HepG2 (cell line): ENCODE results near the gene SIVA1. TPM values are rescaled to one million over a fixed set of nuclear protein-coding genes. Genes with fewer than 3 reads are reported as not detected.

ENCODE experiments used
- ATAC-seq: fragments of 200-7000 bp; cut with Tn5 transposase; 3 replicates; pipeline ENCODE4 v1.9.1; 2020; ENCODE audit warnings: mild to moderate bottlenecking, moderate library complexity
- BruUV-seq: library from RNA; stranded (reverse); fragments of 400-500 nt; replicated peaks from 2 replicates; lab custom pipeline; 2021; lab: Mats Ljungman, UMichigan
- CTCF ChIA-PET: fragments of 300-600 bp; formaldehyde crosslinking; extraction: SDS; loops from one replicate; lab custom pipeline; 2021; ENCODE audit warnings: low total read pairs, inconsistent platforms, low intra/inter-chr PET ratio; lab: Yijun Ruan, JAX
- POLR2A ChIA-PET: fragments of 350-600 bp; sonication (Branson Sonifier 250); formaldehyde crosslinking; loops from one replicate; lab custom pipeline; 2020; ENCODE audit warnings: antibody characterized with exemption, inconsistent platforms; lab: Yijun Ruan, JAX
- DNase-seq: peaks from one replicate; pipeline ENCODE4 v3.0.0-alpha.2; 2015; ENCODE audit warnings: low spot score
- FAIRE-seq: peaks from 3 replicates; lab custom pipeline; 2011; peaks lifted over from hg19 to GRCh38; lab: Jason Lieb, UNC
- H2AFZ ChIP-seq: one replicate; pipeline ENCODE4 v1.6.1; 2011; ENCODE audit warnings: low read length, inconsistent platforms
- H3K27ac ChIP-seq: fragments of 300-600 bp; 3 replicates; pipeline ENCODE4 v1.8.0; 2011; ENCODE audit warnings: mixed run types, mild to moderate bottlenecking, mixed read lengths, low read length, inconsistent platforms; ENCODE audit not compliant: insufficient read depth; ENCODE audit errors: extremely low read length
- H3K27me3 ChIP-seq, 2 experiments: fragments of 200-600 bp in 1 of 2; 2 replicates in 1 of 2; 3 replicates in 1 of 2; pipeline versions ENCODE4 v1.6.0 to v1.8.0; 2011; ENCODE audit warnings: low read length in 2 of 2, mild to moderate bottlenecking in 2 of 2, moderate library complexity in 2 of 2, inconsistent platforms in 1 of 2; ENCODE audit not compliant: insufficient read depth in 2 of 2, control insufficient read depth in 1 of 2
- H3K36me3 ChIP-seq, 2 experiments: fragments of 200-600 bp in 1 of 2; replicated peaks in 1 of 2; 2 replicates in 1 of 2; 3 replicates in 1 of 2; pipeline versions ENCODE4 v1.5.1 to v1.8.0; 2011; ENCODE audit warnings: low read length in 2 of 2, inconsistent platforms in 1 of 2; ENCODE audit not compliant: insufficient read depth in 2 of 2, control insufficient read depth in 1 of 2
- H3K4me1 ChIP-seq: 2 replicates; pipeline ENCODE4 v1.5.1; 2012; ENCODE audit warnings: low read length, inconsistent platforms; ENCODE audit not compliant: insufficient read depth
- H3K4me2 ChIP-seq: 2 replicates; pipeline ENCODE4 v1.6.0; 2011; ENCODE audit warnings: low read depth, low read length, inconsistent platforms
- H3K4me3 ChIP-seq, 3 experiments: fragments of 200-600 bp in 1 of 3; sonication (generic), shearing (Covaris generic) in 1 of 3; replicated peaks in 1 of 3; 2 replicates each; pipeline ENCODE4 v1.5.1; 2011 to 2016; ENCODE audit warnings: low read length in 3 of 3, inconsistent platforms in 2 of 3, low read depth in 2 of 3, mild to moderate bottlenecking in 2 of 3, control low read depth in 1 of 3, mixed read lengths in 1 of 3; ENCODE audit not compliant: insufficient read depth in 1 of 3
- H3K79me2 ChIP-seq: one replicate; pipeline ENCODE4 v1.6.1; 2011; ENCODE audit warnings: low read length, inconsistent platforms; ENCODE audit not compliant: insufficient read depth
- H3K9ac ChIP-seq: 2 replicates; pipeline ENCODE4 v1.6.0; 2011; ENCODE audit warnings: mild to moderate bottlenecking, low read depth, low read length, inconsistent platforms; ENCODE audit not compliant: insufficient read depth
- H3K9me3 ChIP-seq: 2 replicates; pipeline ENCODE4 v1.5.1; 2012; ENCODE audit warnings: mild to moderate bottlenecking, low read length
- H4K20me1 ChIP-seq: 2 replicates; pipeline ENCODE4 v1.6.0; 2011; ENCODE audit warnings: inconsistent platforms, mild to moderate bottlenecking, low read length, moderate library complexity; ENCODE audit not compliant: insufficient read depth
- AGO1 ChIP-seq: fragments of 200-400 bp; formaldehyde crosslinking; IDR thresholded peaks from 2 replicates; pipeline ENCODE4 v1.6.1; 2017; ENCODE audit warnings: mild to moderate bottlenecking, low read depth, low read length, moderate library complexity; ENCODE audit not compliant: poor library complexity, severe bottlenecking
- AGO2 ChIP-seq: fragments of 200-400 bp; formaldehyde crosslinking; optimal IDR thresholded peaks from 2 replicates; pipeline ENCODE3; 2017; ENCODE audit warnings: mild to moderate bottlenecking, low read depth, low read length, moderate library complexity
- HNRNPH1 ChIP-seq: fragments of 200-400 bp; formaldehyde crosslinking; optimal IDR thresholded peaks from 2 replicates; pipeline ENCODE3; 2017; ENCODE audit warnings: mild to moderate bottlenecking, low read depth, low read length
- POLR2A ChIP-seq, 2 experiments: IDR thresholded peaks; 2 replicates each; pipeline ENCODE4 v1.6.1; 2011; ENCODE audit warnings: low read depth in 2 of 2, low read length in 2 of 2, mild to moderate bottlenecking in 1 of 2, moderate library complexity in 1 of 2; ENCODE audit not compliant: insufficient read depth in 1 of 2
- POLR2G ChIP-seq: fragments of 200-400 bp; formaldehyde crosslinking; IDR thresholded peaks from 2 replicates; pipeline ENCODE4 v1.6.1; 2018; ENCODE audit warnings: mild to moderate bottlenecking, low read depth, low read length, moderate library complexity
- RBM22 ChIP-seq: fragments of 200-400 bp; formaldehyde crosslinking; optimal IDR thresholded peaks from 2 replicates; pipeline ENCODE3; 2017; ENCODE audit warnings: mild to moderate bottlenecking, low read length, moderate library complexity
- WIZ ChIP-seq: sonication (generic); formaldehyde crosslinking; IDR thresholded peaks from 2 replicates; pipeline ENCODE4 v1.5.1; 2020; ENCODE audit warnings: mild to moderate bottlenecking, missing genetic modification reagents
- ZNF619 ChIP-seq: sonication (generic); formaldehyde crosslinking; IDR thresholded peaks from 2 replicates; pipeline ENCODE4 v1.4.0; 2020; ENCODE audit warnings: mild to moderate bottlenecking, missing genetic modification reagents
- ZNF710 ChIP-seq: sonication (generic); formaldehyde crosslinking; IDR thresholded peaks from 2 replicates; pipeline ENCODE4 v1.5.0; 2020; ENCODE audit warnings: mild to moderate bottlenecking, missing genetic modification reagents, borderline replicate concordance
- WGBS: methylation state at CpG from one replicate; pipeline ENCODE4 v1.1.6; 2017; ENCODE audit warnings: low lambda C conversion rate; 5-methylcytosine and 5-hydroxymethylcytosine counted together
- in situ Hi-C: cut with HindIII; loops from 2 replicates; pipeline ENCODE4 v1.10.0; 2017; ENCODE audit warnings: low pct_unique_long_range_greater_than_20kb; ENCODE audit not compliant: extremely low pct_ligation_motif_present
- intact Hi-C: fragments of 100-400 bp; cut with micrococcal nuclease; formaldehyde crosslinking; loops from one replicate; pipeline ENCODE4 v1.10.0; 2022; ENCODE audit not compliant: unreplicated experiment
- polyA plus RNA-seq, 8 experiments: library from polyadenylated mRNA; depleted of rRNA in 3 of 8; stranded (reverse) in 7 of 8; unstranded in 1 of 8; fragments of >200 nt; fragmentation: Illumina TruSeq in 4 of 8; extraction: Trizol in 4 of 8; gene quantifications; 2 replicates each; pipeline versions ENCODE4 v1.2.1 to v1.2.3, GENCODE V29; 2011 to 2016; ENCODE audit warnings: low read depth in 4 of 8, missing spikeins in 1 of 8, mixed read lengths in 1 of 8; ENCODE audit not compliant: insufficient read depth in 1 of 8
- total RNA-seq, 5 experiments: library from RNA; depleted of rRNA; stranded (reverse); fragments of >200 nt; fragmentation: Illumina TruSeq; extraction: Trizol; gene quantifications; 2 replicates each; pipeline ENCODE4 v1.2.3, GENCODE V29; 2016; ENCODE audit warnings: low read depth in 1 of 5
- TF ChIP-seq, protein P1 (sequence below): sonication (generic); formaldehyde crosslinking; IDR thresholded peaks from 2 replicates; pipeline ENCODE4 v1.4.0; 2020; ENCODE audit warnings: missing genetic modification reagents, borderline replicate concordance
- TF ChIP-seq, protein P2 (sequence below): sonication (generic); formaldehyde crosslinking; IDR thresholded peaks from 2 replicates; pipeline ENCODE4 v1.4.0; 2020; ENCODE audit warnings: missing genetic modification reagents

SIVA1 gene
- total and polyA plus RNA-seq, 2 of the 13 experiments (the other 11 are each of a cell fraction or from before 2014, with no cell fraction given): 123 to 186 TPM

DNA sequence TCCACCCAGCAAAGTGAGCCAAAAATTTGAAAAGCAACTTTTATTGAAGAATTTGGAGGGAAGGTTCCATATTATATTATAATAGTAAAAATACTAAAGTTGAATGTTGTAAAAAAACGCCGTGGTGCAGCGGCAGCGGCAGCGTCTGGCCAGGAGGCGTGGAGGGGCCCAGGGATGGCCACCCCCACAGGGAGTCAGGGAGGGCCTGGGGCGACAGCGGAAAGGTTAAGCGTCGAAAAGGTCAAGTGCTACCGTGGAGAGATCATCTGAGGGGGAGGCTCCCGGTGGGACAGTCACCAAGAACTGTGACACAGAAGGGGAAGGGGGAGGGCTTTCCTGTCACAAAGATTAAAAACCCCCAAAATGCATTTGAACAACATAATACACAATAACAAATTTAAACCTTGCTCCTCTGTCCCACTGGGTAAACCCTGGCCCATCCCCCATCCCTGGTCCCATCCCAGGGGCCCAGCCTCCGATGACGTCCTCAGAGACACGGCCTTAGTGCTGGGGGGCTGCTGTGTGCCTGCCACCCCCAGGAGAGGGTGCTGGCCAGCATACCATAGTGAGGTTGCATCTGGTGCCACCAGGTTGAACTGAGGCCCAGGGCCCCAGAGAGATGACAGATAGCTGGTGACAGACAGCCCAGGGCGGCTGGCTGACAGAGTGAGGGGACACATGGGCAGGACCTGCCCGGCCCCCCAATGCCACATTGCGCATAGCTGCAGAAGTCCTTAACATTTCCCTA is 16.6 kb downstream of the SIVA1 start:
- whole genome bisulfite sequencing: 79% methylated on average over 16 of the region's 18 CpGs
- BruUV-seq: no TSS peak
- FAIRE-seq: no peak
- Histone ChIP-seq H3K9me3 (peaks cover 8% of the 10 kb centered on the region), H3K9ac (peak overlapping the region; percentile 59; the same call in 1 of the 2 replicates), H3K4me3 (peak overlapping the region in 2 of 3 experiments; percentile 44 to 62; a peak in 3 of 6 replicates), H3K27ac (peak overlapping the region; percentile 72), H3K27me3 (no peaks in the 10 kb centered on the region; a peak in 1 of 5 replicates)
- DNase-seq: no peak
- in situ Hi-C loops: loop anchor here (5.0 kb wide), 2 partner anchors 53 to 98 kb away; partner anchors contain the start of gene CEP170B
- TF ChIP-seq HNRNPH1 (no peak), ZNF710 (CRISPR knock-in tag) (no peak), POLR2A (IDR thresholded peaks at IDR 0.05; ENCODE audit: insufficient read depth in 1 of 2, low read depth in 2 of 2, low read length in 2 of 2) (peak in 1 of 2 experiments; percentile 43; a peak in 1 of 4 replicates), ZNF619 (CRISPR knock-in tag) (no peak), AGO1 (peak; percentile 91), POLR2G (0 out of 2 replicates have a peak, but pooled peaks have one; percentile 11), AGO2 (peak; percentile 67), WIZ (no peak), RBM22 (peak; percentile 82)
- TF ChIP-seq, protein P1, sequence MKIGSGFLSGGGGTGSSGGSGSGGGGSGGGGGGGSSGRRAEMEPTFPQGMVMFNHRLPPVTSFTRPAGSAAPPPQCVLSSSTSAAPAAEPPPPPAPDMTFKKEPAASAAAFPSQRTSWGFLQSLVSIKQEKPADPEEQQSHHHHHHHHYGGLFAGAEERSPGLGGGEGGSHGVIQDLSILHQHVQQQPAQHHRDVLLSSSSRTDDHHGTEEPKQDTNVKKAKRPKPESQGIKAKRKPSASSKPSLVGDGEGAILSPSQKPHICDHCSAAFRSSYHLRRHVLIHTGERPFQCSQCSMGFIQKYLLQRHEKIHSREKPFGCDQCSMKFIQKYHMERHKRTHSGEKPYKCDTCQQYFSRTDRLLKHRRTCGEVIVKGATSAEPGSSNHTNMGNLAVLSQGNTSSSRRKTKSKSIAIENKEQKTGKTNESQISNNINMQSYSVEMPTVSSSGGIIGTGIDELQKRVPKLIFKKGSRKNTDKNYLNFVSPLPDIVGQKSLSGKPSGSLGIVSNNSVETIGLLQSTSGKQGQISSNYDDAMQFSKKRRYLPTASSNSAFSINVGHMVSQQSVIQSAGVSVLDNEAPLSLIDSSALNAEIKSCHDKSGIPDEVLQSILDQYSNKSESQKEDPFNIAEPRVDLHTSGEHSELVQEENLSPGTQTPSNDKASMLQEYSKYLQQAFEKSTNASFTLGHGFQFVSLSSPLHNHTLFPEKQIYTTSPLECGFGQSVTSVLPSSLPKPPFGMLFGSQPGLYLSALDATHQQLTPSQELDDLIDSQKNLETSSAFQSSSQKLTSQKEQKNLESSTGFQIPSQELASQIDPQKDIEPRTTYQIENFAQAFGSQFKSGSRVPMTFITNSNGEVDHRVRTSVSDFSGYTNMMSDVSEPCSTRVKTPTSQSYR (CRISPR knock-in tag): 0 out of 2 replicates have a peak, but pooled peaks have one; percentile 31
- TF ChIP-seq, protein P2, sequence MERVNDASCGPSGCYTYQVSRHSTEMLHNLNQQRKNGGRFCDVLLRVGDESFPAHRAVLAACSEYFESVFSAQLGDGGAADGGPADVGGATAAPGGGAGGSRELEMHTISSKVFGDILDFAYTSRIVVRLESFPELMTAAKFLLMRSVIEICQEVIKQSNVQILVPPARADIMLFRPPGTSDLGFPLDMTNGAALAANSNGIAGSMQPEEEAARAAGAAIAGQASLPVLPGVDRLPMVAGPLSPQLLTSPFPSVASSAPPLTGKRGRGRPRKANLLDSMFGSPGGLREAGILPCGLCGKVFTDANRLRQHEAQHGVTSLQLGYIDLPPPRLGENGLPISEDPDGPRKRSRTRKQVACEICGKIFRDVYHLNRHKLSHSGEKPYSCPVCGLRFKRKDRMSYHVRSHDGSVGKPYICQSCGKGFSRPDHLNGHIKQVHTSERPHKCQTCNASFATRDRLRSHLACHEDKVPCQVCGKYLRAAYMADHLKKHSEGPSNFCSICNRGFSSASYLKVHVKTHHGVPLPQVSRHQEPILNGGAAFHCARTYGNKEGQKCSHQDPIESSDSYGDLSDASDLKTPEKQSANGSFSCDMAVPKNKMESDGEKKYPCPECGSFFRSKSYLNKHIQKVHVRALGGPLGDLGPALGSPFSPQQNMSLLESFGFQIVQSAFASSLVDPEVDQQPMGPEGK (CRISPR knock-in tag): peak; percentile 77
- TF ChIP-seq, all 625 proteins: peak for 7
- H2AFZ ChIP-seq: no peak overlapping the region
- peaks cover 25% of the 10 kb centered on the region for H3K4me1 ChIP-seq
- peaks cover 5% of the 10 kb centered on the region for H4K20me1 ChIP-seq
- H3K4me2 ChIP-seq: peak overlapping the region; percentile 77
- ChIA-PET CTCF (interaction anchor here (1.2 to 2.5 kb wide), 4 partner anchors 28 to 102 kb away, joined by 3 to 15 read pairs (median 10); no protein-coding TSS in a partner anchor), POLR2A (interaction anchor here (1.0 to 4.1 kb wide), 15 partner anchors 9 to 107 kb away, joined by 3 to 59 read pairs (median 7); partner anchors contain the start of genes AKT1, CEP170B, SIVA1 and ZBTB42)
- H3K79me2 ChIP-seq: peaks cover 33% of the 10 kb centered on the region
- intact Hi-C loops: loop anchor here (1.0 to 2.0 kb wide), 2 partner anchors 95 to 104 kb away; partner anchors contain the start of gene CEP170B
- ATAC-seq: no peak
- H3K36me3 ChIP-seq: peaks cover 19 to 27% of the 10 kb centered on the region in 2 experiments; a peak in 4 of 5 replicates
